Heart left ventricle (tissue), 16 donors: ENCODE data around the gene GPR68. TPM values are rescaled to one million over a fixed set of nuclear protein-coding genes. Genes with fewer than 3 reads are reported as not detected.
"Not testable (repeated sequence)": the region's sequence is repeated elsewhere in the genome, so short reads cannot be mapped to it uniquely, and the experiment has no call there.

Experiments
- ATAC-seq, 4 donors: fragments of 200-7000 bp; cut with Tn5 transposase; one replicate each; pipeline ENCODE4 v1.9.1; 2020 to 2022; ENCODE audit warnings: moderate library complexity in 4 of 4, mild to moderate bottlenecking in 3 of 4, moderate number of reproducible peaks in 1 of 4
- DNase-seq, 5 donors: peaks; one replicate each; pipeline ENCODE4 v3.0.0-alpha.2; 2020
- H3K27ac ChIP-seq, 12 donors: fragments of 200-600 bp; sonication (generic) in 4 of 12; one replicate each; pipeline versions ENCODE4 v1.5.0 to v1.8.0; 2016 to 2022; ENCODE audit warnings: mild to moderate bottlenecking in 2 of 12
- H3K27me3 ChIP-seq, 9 donors: fragments of 200-600 bp; sonication (generic) in 2 of 9; one replicate each; pipeline versions ENCODE4 v1.5.1 to v1.8.0; 2016 to 2022; ENCODE audit warnings: mild to moderate bottlenecking in 3 of 9
- H3K36me3 ChIP-seq, 9 donors: fragments of 200-600 bp; sonication (generic) in 2 of 9; one replicate each; pipeline versions ENCODE4 v1.5.0 to v1.8.0; 2018 to 2022; ENCODE audit warnings: mild to moderate bottlenecking in 2 of 9
- H3K4me1 ChIP-seq, 12 donors: fragments of 200-600 bp; sonication (generic) in 4 of 12; one replicate each; pipeline versions ENCODE4 v1.5.0 to v1.8.0; 2016 to 2022; ENCODE audit warnings: mild to moderate bottlenecking in 3 of 12
- H3K4me3 ChIP-seq, 12 donors: fragments of 200-600 bp; sonication (generic) in 4 of 12; one replicate each; pipeline versions ENCODE4 v1.5.0 to v1.8.0; 2017 to 2022; ENCODE audit warnings: mild to moderate bottlenecking in 9 of 12, moderate library complexity in 4 of 12
- H3K9me3 ChIP-seq, 12 donors: fragments of 200-600 bp; sonication (generic) in 4 of 12; one replicate each; pipeline versions ENCODE4 v1.5.0 to v1.8.0; 2016 to 2022; ENCODE audit warnings: mild to moderate bottlenecking in 1 of 12
- POLR2A ChIP-seq, 2 donors: fragments of 450-650 bp; IDR thresholded peaks; one replicate each; pipeline ENCODE4 v1.6.1; 2017; ENCODE audit warnings: antibody characterized with exemption in 2 of 2, mild to moderate bottlenecking in 2 of 2, moderate library complexity in 2 of 2
- WGBS, 4 donors: extraction: QIAGEN DNeasy Blood & Tissue Kit in 2 of 4; methylation state at CpG; one replicate each; pipeline versions ENCODE4 v1.1.5 to v1.1.7; 2013 to 2018; 5-methylcytosine and 5-hydroxymethylcytosine counted together
- intact Hi-C, 10 donors: fragments of 100-400 bp; cut with DNase I; formaldehyde crosslinking; loops; one replicate each; pipeline versions ENCODE4 v1.11.1 to v1.14.2; 2022
- polyA plus RNA-seq, 2 donors: library from polyadenylated mRNA; stranded (reverse); fragments of 200-250 nt; gene quantifications; one replicate each; pipeline ENCODE4 v1.2.3, GENCODE V29; 2013
- total RNA-seq, 9 donors: library from RNA; depleted of rRNA in 2 of 9; stranded (reverse); fragments of >200 nt in 2 of 9; fragmentation: NEBNext Ultra II Directional in 3 of 9; extraction: Animal tissue kit (Norgen Biotek cat#: 25700) in 3 of 9; gene quantifications; one replicate each; pipeline versions ENCODE4 v1.1.0 to v1.2.4, GENCODE V29; 2016 to 2023
- TF ChIP-seq, protein P1 (sequence below), 12 donors: fragments of 200-600 bp; sonication (generic) in 4 of 12; IDR thresholded peaks; one replicate each; pipeline versions ENCODE4 v1.5.0 to v1.8.0; 2018 to 2022; ENCODE audit warnings: antibody characterized with exemption in 12 of 12, mild to moderate bottlenecking in 5 of 12
- donor health status: ischemic (EF 13 %, LVEDD 7.1; RV severe dilation, severe dysfunction).
- donor health status: healthy with polysubstance abuse.
- donor health status: DM: no; HTN: yes; CAD: no.
- donor health status: DM: no; HTN: no; CAD: no.
- donor health status: ischemic (EF 25% LVEDD 6.9; RV normal size, moderate dysfunction).
- donor health status: ischemic (EF 25% LVEDD 5.7; RV mildly dilated, moderate dysfunction).
- donor health status: healthy.
- donor health status: DM: yes; HTN: yes; CAD: no.
- donor health status: ischemic (EF 35%, LVEDD 5.7; RV mildly dilated, moderate dysfunction).
- donor health status: nonischemic (EF 11% LVEDD 7.7; RV severe dilation, severe dysfunction).
- donor health status: DM: yes; HTN: yes; CAD: no.
- donor health status: PGD.
- donor health status: ischemic (EF 29% LVEDD 5.4; RV normal size, mild dysfunction).
- donor health status: nonischemic (EF 23%, LVEDD 6.1; RV moderate dilation, normal function).

Gene GPR68
- total and polyA plus RNA-seq, 11 donors = 0.08 to 2.6 (median 0.59) TPM; not detected in 1

- WGBS, 4 donors = 96 to 97% (median 96%) methylated on average over 12 to 14 of the region's 14 CpGs
- Histone ChIP-seq H3K27me3 (no peaks in the 10 kb centered on the region), H3K4me3 (no peak overlapping the region), H3K27ac (no peak overlapping the region), H3K36me3 (peaks cover 0 to 99% (median 96%) of the 10 kb centered on the region in 9 donors), H3K4me1 (peaks cover 0 to 24% (median 11%) of the 10 kb centered on the region in 12 donors), H3K9me3 (no peaks in the 10 kb centered on the region)
- ATAC-seq (peak in 1 of 4 donors; percentile 23), DNase-seq (no peak)
- intact Hi-C loops = no loop called here
- no peak for TF ChIP-seq POLR2A (IDR thresholded peaks at IDR 0.05)
- TF ChIP-seq, protein P1, sequence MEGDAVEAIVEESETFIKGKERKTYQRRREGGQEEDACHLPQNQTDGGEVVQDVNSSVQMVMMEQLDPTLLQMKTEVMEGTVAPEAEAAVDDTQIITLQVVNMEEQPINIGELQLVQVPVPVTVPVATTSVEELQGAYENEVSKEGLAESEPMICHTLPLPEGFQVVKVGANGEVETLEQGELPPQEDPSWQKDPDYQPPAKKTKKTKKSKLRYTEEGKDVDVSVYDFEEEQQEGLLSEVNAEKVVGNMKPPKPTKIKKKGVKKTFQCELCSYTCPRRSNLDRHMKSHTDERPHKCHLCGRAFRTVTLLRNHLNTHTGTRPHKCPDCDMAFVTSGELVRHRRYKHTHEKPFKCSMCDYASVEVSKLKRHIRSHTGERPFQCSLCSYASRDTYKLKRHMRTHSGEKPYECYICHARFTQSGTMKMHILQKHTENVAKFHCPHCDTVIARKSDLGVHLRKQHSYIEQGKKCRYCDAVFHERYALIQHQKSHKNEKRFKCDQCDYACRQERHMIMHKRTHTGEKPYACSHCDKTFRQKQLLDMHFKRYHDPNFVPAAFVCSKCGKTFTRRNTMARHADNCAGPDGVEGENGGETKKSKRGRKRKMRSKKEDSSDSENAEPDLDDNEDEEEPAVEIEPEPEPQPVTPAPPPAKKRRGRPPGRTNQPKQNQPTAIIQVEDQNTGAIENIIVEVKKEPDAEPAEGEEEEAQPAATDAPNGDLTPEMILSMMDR (IDR thresholded peaks at IDR 0.05) = no peak
Observed at GRCh38 chr14:91204657-91205056, 39.8 kb downstream of the GPR68 start.

DNA sequence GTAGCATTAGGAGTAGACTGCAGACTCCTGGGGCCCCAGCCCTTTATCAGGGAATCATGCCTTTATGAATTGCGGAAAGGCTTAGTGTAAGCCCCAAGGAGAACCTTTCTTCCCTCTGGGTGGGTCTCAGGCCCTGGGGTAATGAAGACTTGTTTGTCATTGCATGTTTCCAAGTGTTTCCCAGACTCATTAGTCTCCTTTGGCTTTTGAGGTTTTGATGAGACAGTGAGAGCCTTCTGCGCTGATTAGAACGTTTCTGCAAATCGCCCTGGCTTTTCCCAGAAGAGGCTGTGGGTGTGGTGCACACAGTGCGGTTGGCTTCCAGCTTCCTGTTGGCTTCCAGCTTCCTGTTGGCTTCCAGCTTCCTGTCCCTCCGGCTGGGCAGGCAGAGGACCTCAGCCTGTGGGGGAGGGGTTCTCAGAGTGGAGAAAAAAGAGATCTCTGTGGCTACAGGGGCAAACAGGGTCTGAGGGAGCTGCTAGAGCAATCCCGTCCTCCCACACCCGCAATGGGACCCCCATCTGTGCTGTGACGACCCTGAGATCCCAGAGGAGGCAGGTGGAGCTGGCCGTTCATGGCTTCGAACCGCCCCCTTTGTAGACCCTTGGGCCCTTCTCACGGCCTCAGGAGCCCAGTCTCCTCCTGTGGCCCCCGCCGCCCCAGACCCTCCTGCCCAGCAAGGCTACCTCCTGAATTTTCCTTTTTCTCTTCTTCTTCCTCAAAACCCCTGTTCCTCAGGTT lies 42.1 kb downstream of the GPR68 start:
- Histone ChIP-seq H3K4me1 (peaks cover 0 to 24% (median 11%) of the 10 kb centered on the region in 12 donors), H3K4me3 (no peak overlapping the region), H3K36me3 (peaks cover 0 to 99% (median 96%) of the 10 kb centered on the region in 9 donors), H3K9me3 (no peaks in the 10 kb centered on the region), H3K27ac (peak overlapping the region in 10 of 12 donors; percentile 2 to 83 (median 42)), H3K27me3 (no peaks in the 10 kb centered on the region)
- DNase-seq = peak in 4 of 5 donors; percentile 33 to 70 (median 60)
- intact Hi-C loops = no loop called here
- ATAC-seq = peak; percentile 32 to 82 (median 78)
- TF ChIP-seq POLR2A (IDR thresholded peaks at IDR 0.05) = no peak
- TF ChIP-seq, protein P1 (IDR thresholded peaks at IDR 0.05) = no peak
- 69 to 77% (median 75%) methylated on average over 15 of the region's 15 CpGs for WGBS, 4 donors

DNA sequence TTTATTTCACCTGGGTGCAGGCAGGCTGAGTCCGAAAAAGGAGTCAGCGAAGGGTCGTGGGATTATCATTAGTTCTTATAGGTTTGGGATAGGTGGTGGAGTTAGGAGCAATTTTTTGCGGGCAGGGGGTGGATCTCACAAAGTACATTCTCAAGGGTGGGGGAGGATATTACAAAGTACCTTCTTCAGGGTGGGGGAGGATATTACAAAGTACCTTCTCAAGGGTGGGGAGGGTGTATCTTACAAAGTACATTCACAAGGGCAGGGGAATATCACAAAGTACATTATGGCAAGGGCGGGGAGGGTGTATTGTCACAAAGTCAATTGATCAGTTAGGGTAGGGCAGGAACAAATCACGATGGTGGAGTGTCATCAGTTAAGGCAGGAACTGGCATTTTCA lies 43.7 kb downstream of the GPR68 start:
- Histone ChIP-seq H3K4me1 (peaks cover 0 to 24% (median 11%) of the 10 kb centered on the region in 12 donors), H3K36me3 (peaks cover 0 to 99% (median 96%) of the 10 kb centered on the region in 9 donors)
- H3K27ac ChIP-seq, H3K27me3 ChIP-seq, intact Hi-C loops, ATAC-seq, H3K4me3 ChIP-seq, DNase-seq, H3K9me3 ChIP-seq: not testable (repeated sequence)
- 97 to 99% (median 97%) methylated on average over 6 of the region's 6 CpGs for WGBS, 4 donors

DNA sequence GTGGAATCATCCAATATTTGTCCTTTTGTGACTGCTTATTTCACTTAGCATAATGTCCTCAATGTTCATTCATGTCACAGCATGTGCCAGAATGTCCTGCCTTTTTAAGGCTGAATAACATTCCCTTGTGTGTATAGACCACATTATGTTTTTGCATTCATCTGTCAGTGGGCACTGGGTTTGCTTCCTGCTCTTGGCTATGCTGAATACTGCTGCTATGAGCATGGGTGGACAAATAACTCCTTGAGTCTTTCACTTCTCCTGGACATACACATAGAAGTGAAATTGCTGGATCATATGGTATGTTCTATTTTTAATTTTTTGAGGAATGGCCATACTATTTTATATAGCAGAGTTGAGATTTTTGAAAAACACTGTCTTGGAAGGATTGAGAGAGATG lies 46.9 kb downstream of the GPR68 start:
- Histone ChIP-seq H3K36me3 (peaks cover 0 to 99% (median 83%) of the 10 kb centered on the region in 9 donors), H3K9me3 (no peaks in the 10 kb centered on the region), H3K27ac (no peak overlapping the region), H3K27me3 (no peaks in the 10 kb centered on the region), H3K4me3 (no peak overlapping the region), H3K4me1 (peaks cover 0 to 17% (median 10%) of the 10 kb centered on the region in 12 donors)
- ATAC-seq (no peak), DNase-seq (no peak)
- no peak for TF ChIP-seq POLR2A (IDR thresholded peaks at IDR 0.05)
- TF ChIP-seq, protein P1 (IDR thresholded peaks at IDR 0.05) = no peak
- intact Hi-C loops = no loop called here
